Osteoblast (primary cell): ENCODE results near the gene EMID1. TPM values are rescaled to one million over a fixed set of nuclear protein-coding genes. Genes with fewer than 3 reads are reported as not detected.

ENCODE experiments used
- DNase-seq: peaks from one replicate; pipeline ENCODE4 v3.0.0; 2011; ENCODE audit warnings: low spot score, mixed read lengths; ENCODE audit not compliant: insufficient read length; ENCODE audit errors: missing footprints
- H2AFZ ChIP-seq: 2 replicates; pipeline ENCODE4 v1.6.0; 2011; ENCODE audit warnings: mild to moderate bottlenecking, low read length
- H3K27ac ChIP-seq: 2 replicates; pipeline ENCODE4 v1.5.1; 2011; ENCODE audit warnings: mild to moderate bottlenecking, low read depth, low read length, moderate library complexity
- H3K27me3 ChIP-seq: 2 replicates; pipeline ENCODE4 v1.6.0; 2012; ENCODE audit warnings: mild to moderate bottlenecking, control low read depth, inconsistent platforms, low read length, moderate library complexity; ENCODE audit not compliant: insufficient read depth
- H3K36me3 ChIP-seq: 2 replicates; pipeline ENCODE4 v1.5.1; 2011; ENCODE audit warnings: mild to moderate bottlenecking, low read length, control low read depth, moderate library complexity; ENCODE audit not compliant: insufficient read depth
- H3K4me1 ChIP-seq: 2 replicates; pipeline ENCODE4 v1.5.1; 2011; ENCODE audit warnings: mild to moderate bottlenecking, low read length, control low read depth, moderate library complexity; ENCODE audit not compliant: insufficient read depth
- H3K4me2 ChIP-seq: 2 replicates; pipeline ENCODE4 v1.6.0; 2011; ENCODE audit warnings: mild to moderate bottlenecking, low read length; ENCODE audit not compliant: insufficient read depth
- H3K4me3 ChIP-seq: fragments of 200-600 bp; sonication (generic); 3 replicates; pipeline ENCODE4 v1.5.1; 2012; ENCODE audit warnings: mild to moderate bottlenecking, low read length, inconsistent platforms; ENCODE audit not compliant: insufficient read depth
- H3K79me2 ChIP-seq: 2 replicates; pipeline ENCODE4 v1.6.0; 2012; ENCODE audit warnings: mild to moderate bottlenecking, low read length, control low read depth, inconsistent platforms; ENCODE audit not compliant: insufficient read depth
- H3K9me3 ChIP-seq: 2 replicates; pipeline ENCODE4 v1.5.1; 2011; ENCODE audit warnings: low read depth, low read length, control low read depth
- H4K20me1 ChIP-seq: 2 replicates; pipeline ENCODE4 v1.6.0; 2012; ENCODE audit warnings: mild to moderate bottlenecking, low read length, control low read depth; ENCODE audit not compliant: insufficient read depth
- CTCF ChIP-seq: IDR thresholded peaks from 2 replicates; pipeline ENCODE4 v1.5.1; 2011; ENCODE audit warnings: mild to moderate bottlenecking, low read depth, low read length, moderate library complexity; ENCODE audit errors: extremely low read depth
- total RNA-seq: library from RNA; depleted of rRNA; stranded (reverse); fragments of >200 nt; gene quantifications from 2 replicates; pipeline ENCODE4 v1.2.3, GENCODE V29; 2012

Gene EMID1
- total RNA-seq, 1 donor = under 0.01 TPM

- DNase-seq = no peak
- Histone ChIP-seq H3K36me3 (peaks cover 20% of the 10 kb centered on the region), H3K27me3 (no peaks in the 10 kb centered on the region), H3K79me2 (peaks cover 47% of the 10 kb centered on the region), H3K4me3 (no peak overlapping the region), H3K27ac (no peak overlapping the region), H4K20me1 (peaks cover 23% of the 10 kb centered on the region), H3K9me3 (no peaks in the 10 kb centered on the region), H3K4me2 (no peak overlapping the region), H3K4me1 (peaks cover 28% of the 10 kb centered on the region), H2AFZ (no peak overlapping the region)
- TF ChIP-seq CTCF = no peak
These were observed 59.6 kb downstream of the EMID1 start for GRCh38 chr22:29265305-29265704.

DNA sequence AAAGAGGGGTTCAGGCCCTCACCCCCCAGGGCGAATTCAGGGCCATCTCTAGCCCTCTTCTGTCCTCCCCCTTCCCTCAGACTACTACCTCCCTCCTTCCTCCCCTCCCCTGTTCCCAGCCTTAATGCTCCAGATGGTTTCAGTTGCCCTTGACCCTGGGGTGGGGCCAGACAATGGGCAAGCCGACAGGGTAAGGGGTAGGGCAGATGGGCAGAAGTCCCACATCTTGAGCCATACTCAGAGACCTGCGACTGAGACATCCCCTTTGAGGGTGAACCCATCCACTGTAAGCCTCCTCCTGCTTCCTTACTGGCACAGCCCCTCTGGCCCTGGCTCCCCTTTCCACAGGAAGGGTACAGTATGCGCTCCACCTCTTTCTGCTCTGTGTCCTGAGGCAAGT, 60.2 kb downstream of the EMID1 start:
- Histone ChIP-seq H3K36me3 (peaks cover 22% of the 10 kb centered on the region), H3K4me3 (no peak overlapping the region), H3K4me1 (peaks cover 33% of the 10 kb centered on the region), H3K4me2 (peak overlapping the region; percentile 98), H3K27ac (no peak overlapping the region), H2AFZ (no peak overlapping the region), H4K20me1 (peaks cover 28% of the 10 kb centered on the region), H3K27me3 (no peaks in the 10 kb centered on the region), H3K9me3 (no peaks in the 10 kb centered on the region), H3K79me2 (peaks cover 53% of the 10 kb centered on the region)
- no peak for TF ChIP-seq CTCF
- DNase-seq = no peak

DNA sequence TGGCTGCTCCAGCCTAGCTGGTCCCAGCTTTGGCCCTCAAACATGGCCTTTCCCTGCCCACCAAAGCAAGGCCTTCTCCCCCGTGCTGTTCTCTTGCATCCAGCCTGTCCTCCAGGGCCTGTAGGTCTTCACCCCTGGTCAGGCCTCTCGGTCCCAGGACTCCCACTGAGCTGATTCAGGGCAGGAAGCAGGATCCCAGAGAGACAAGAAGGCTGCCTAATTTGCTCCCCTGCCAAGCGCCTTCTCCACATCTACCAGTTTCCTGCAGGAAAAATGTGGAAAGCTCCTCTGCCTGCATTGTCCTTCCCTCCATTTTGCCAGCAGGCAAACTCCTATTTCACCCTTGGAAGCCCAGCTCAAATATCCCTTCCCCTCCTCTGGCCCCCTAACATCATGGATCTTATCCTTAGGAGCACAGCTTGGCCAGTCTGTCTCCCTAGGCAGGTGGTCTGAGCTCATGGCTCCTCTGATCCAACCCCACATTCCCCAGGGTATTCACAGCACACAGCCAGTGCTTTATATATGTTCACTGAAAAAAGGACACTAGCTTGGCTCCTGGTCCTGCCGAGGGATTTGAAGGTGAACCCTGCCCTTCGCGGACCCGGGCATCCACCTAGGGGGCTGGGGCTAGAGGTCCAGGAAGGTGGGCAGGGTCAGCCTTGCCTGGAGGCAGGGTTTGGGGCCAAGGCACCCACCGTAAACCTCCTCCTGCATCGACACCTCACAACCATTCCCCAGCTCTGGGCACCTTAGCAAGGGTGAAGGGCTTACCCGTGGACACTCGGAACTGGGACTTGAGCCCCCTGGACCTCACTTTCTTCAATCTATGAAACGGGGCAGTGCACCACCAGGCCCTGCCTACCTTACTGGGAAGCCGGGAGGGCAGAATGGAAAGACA, 61.1 kb downstream of the EMID1 start:
- Histone ChIP-seq H3K27ac (peak overlapping the region; percentile 100), H3K27me3 (no peaks in the 10 kb centered on the region), H3K4me1 (peaks cover 41% of the 10 kb centered on the region), H4K20me1 (peaks cover 34% of the 10 kb centered on the region), H3K4me3 (peak overlapping the region; percentile 98), H3K4me2 (peak overlapping the region; percentile 98), H3K36me3 (peaks cover 30% of the 10 kb centered on the region), H3K9me3 (no peaks in the 10 kb centered on the region), H2AFZ (peak overlapping the region; percentile 92), H3K79me2 (peaks cover 62% of the 10 kb centered on the region)
- no peak for TF ChIP-seq CTCF
- peak; percentile 81 for DNase-seq

DNA sequence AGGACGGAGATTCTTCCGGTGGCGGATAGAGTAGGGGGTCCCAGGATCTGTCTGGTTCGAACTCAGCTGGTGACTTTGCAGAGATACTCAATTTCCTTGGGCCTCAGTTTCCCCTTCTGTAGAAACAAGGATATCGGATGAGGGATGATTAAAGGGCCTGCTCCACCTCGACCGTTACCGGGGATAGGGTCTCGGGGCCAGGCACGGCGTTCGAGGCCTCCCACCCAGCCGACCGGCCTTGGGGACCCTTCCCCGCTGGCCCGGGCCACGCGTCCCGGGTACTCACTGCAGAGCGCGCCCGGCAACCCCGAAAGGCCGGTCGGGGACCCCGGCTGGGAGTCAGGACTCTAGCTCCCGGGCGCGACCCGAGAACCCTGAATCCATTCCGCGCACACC, 61.8 kb downstream of the EMID1 start:
- TF ChIP-seq CTCF = no peak
- H3K79me2 ChIP-seq = peaks cover 68% of the 10 kb centered on the region
- DNase-seq = no peak
- peak overlapping the region; percentile 98 for H3K4me3 ChIP-seq
- H3K4me1 ChIP-seq = peaks cover 48% of the 10 kb centered on the region
- peaks cover 40% of the 10 kb centered on the region for H4K20me1 ChIP-seq
- H3K27me3 ChIP-seq = no peaks in the 10 kb centered on the region
- peak overlapping the region; percentile 100 for H3K27ac ChIP-seq
- H3K9me3 ChIP-seq = no peaks in the 10 kb centered on the region
- peak overlapping the region; percentile 92 for H2AFZ ChIP-seq
- H3K4me2 ChIP-seq = peak overlapping the region; percentile 98
- H3K36me3 ChIP-seq = peaks cover 36% of the 10 kb centered on the region
